Keratinocyte (primary cell): ENCODE data around the gene MAGI1. TPM values are rescaled to one million over a fixed set of nuclear protein-coding genes. Genes with fewer than 3 reads are reported as not detected.

Source experiments
- DNase-seq: peaks from one replicate; pipeline ENCODE4 v3.0.0-alpha.2; 2011; ENCODE audit warnings: low read depth, missing footprints, low spot score
- FAIRE-seq: peaks from 2 replicates; lab custom pipeline; 2011; peaks lifted over from hg19 to GRCh38; lab: Jason Lieb, UNC
- H2AFZ ChIP-seq: 2 replicates; pipeline ENCODE4 v1.6.0; 2012; ENCODE audit warnings: low read length, control low read depth, inconsistent platforms; ENCODE audit not compliant: control insufficient read depth
- H3K27ac ChIP-seq: 2 replicates; pipeline ENCODE4 v1.5.1; 2011; ENCODE audit warnings: low read length; ENCODE audit not compliant: control insufficient read depth, insufficient read depth
- H3K27me3 ChIP-seq: 3 replicates; pipeline ENCODE4 v1.6.0; 2011; ENCODE audit warnings: low read length; ENCODE audit not compliant: control insufficient read depth, insufficient read depth; ENCODE audit errors: extremely low read depth
- H3K36me3 ChIP-seq, 2 experiments: 2 replicates in 1 of 2; 3 replicates in 1 of 2; pipeline ENCODE4 v1.5.1; 2011; ENCODE audit warnings: low read length in 2 of 2, mild to moderate bottlenecking in 1 of 2; ENCODE audit not compliant: control insufficient read depth in 2 of 2, insufficient read depth in 2 of 2; ENCODE audit errors: extremely low read depth in 1 of 2
- H3K4me1 ChIP-seq: 3 replicates; pipeline ENCODE4 v1.5.1; 2011; ENCODE audit warnings: low read length; ENCODE audit not compliant: control insufficient read depth, insufficient read depth; ENCODE audit errors: extremely low read depth
- H3K4me2 ChIP-seq: 3 replicates; pipeline ENCODE4 v1.6.0; 2011; ENCODE audit warnings: low read depth, low read length; ENCODE audit not compliant: control insufficient read depth, insufficient read depth; ENCODE audit errors: extremely low read depth
- H3K4me3 ChIP-seq, 3 experiments: fragments of 200-600 bp in 1 of 3; sonication (generic) in 1 of 3; 2 replicates in 2 of 3; 3 replicates in 1 of 3; pipeline ENCODE4 v1.5.1; 2011 to 2016; ENCODE audit warnings: low read length in 3 of 3, mild to moderate bottlenecking in 3 of 3, control low read depth in 2 of 3, inconsistent platforms in 1 of 3, low read depth in 1 of 3, mixed read lengths in 1 of 3, mixed run types in 1 of 3, moderate library complexity in 1 of 3; ENCODE audit not compliant: control insufficient read depth in 2 of 3, insufficient read depth in 2 of 3; ENCODE audit errors: extremely low read depth in 1 of 3
- H3K79me2 ChIP-seq: 2 replicates; pipeline ENCODE4 v1.6.0; 2012; ENCODE audit warnings: low read length; ENCODE audit not compliant: control insufficient read depth, insufficient read depth
- H3K9ac ChIP-seq: 3 replicates; pipeline ENCODE4 v1.6.0; 2011; ENCODE audit warnings: low read length; ENCODE audit not compliant: control insufficient read depth, insufficient read depth; ENCODE audit errors: extremely low read depth
- H3K9me1 ChIP-seq: 3 replicates; pipeline ENCODE4 v1.6.0; 2011; ENCODE audit warnings: low read length; ENCODE audit not compliant: control insufficient read depth, insufficient read depth; ENCODE audit errors: extremely low read depth
- H3K9me3 ChIP-seq: 2 replicates; pipeline ENCODE4 v1.5.1; 2012; ENCODE audit warnings: low read depth, low read length; ENCODE audit not compliant: control insufficient read depth
- H4K20me1 ChIP-seq: 3 replicates; pipeline ENCODE4 v1.6.0; 2011; ENCODE audit warnings: low read length; ENCODE audit not compliant: control insufficient read depth, insufficient read depth; ENCODE audit errors: extremely low read depth
- CTCF ChIP-seq, 3 experiments: IDR thresholded peaks in 1 of 3; conservative IDR thresholded peaks in 1 of 3; optimal IDR thresholded peaks in 1 of 3; 2 replicates in 2 of 3; 3 replicates in 1 of 3; pipeline versions ENCODE3 to v1.5.1; 2011; ENCODE audit warnings: low read length in 3 of 3, mild to moderate bottlenecking in 3 of 3, moderate library complexity in 2 of 3, control low read depth in 1 of 3, inconsistent platforms in 1 of 3; ENCODE audit not compliant: insufficient read depth in 2 of 3; ENCODE audit errors: extremely low read depth in 1 of 3
- EZH2 ChIP-seq: IDR thresholded peaks from one replicate; pipeline ENCODE4 v1.6.1; 2012; ENCODE audit warnings: inconsistent platforms, mild to moderate bottlenecking, low read length, moderate library complexity
- dilution Hi-C: fragments of 300-500 bp; cut with MboI; formaldehyde crosslinking; loops from one replicate; pipeline ENCODE4 v1.7.0; 2020; ENCODE audit warnings: low sequenced_read_pairs; ENCODE audit not compliant: extremely low pct_ligation_motif_present
- polyA plus RNA-seq, 5 experiments: library from polyadenylated mRNA; depleted of rRNA in 3 of 5; stranded (reverse) in 3 of 5; stranded (forward) in 1 of 5; unstranded in 1 of 5; fragments of >200 nt; gene quantifications; 1 replicate in 1 of 5; 2 replicates in 3 of 5; 3 replicates in 1 of 5; pipeline versions ENCODE4 v1.2.1 to v1.2.3, GENCODE V29; 2011 to 2012; ENCODE audit warnings: missing spikeins in 2 of 5, low read depth in 1 of 5, low replicate concordance in 1 of 5

MAGI1 gene
- polyA plus RNA-seq, 1 donor (not counting 4 experiments of a cell fraction or from before 2014, with no cell fraction given), result 10.9 TPM

GRCh38 chr3:66083096-66083678 lies 44.5 kb upstream of the MAGI1 start:
- TF ChIP-seq CTCF (optimal IDR thresholded peaks at IDR 0.05 in 1 of 3, IDR thresholded peaks at IDR 0.05 in 1 of 3, conservative IDR thresholded peaks at IDR 0.05 in 1 of 3; ENCODE audit: extremely low read depth in 1 of 3, insufficient read depth in 2 of 3, low read length in 3 of 3), result no peak
- no peak for TF ChIP-seq EZH2

DNA sequence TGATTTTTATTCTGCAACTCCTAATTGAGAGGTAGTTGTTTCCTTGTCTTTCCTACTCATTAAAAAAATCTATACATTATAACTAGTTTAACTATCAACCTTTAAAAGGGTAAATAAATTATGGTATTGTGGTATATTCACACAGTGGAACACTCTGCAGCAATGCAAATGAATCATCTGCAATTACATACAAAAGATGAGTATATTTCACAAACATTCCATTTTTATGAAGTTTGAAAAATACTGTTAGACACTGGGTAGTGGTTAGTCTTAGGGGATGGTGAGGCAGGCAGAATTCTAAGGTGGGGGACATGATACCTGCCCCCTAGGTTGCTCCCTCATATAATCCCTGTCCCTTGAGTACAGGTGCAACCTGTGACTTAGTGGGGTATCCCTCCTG lies 44.0 kb upstream of the MAGI1 start:
- no peak for FAIRE-seq
- dilution Hi-C loops, result no loop called here

More at GRCh38 chr3:66083096-66083678, 44.5 kb upstream of the MAGI1 start:
- DNase-seq, result no peak
- Histone ChIP-seq H2AFZ (no peak overlapping the region), H3K4me2 (no peak overlapping the region), H3K4me3 (no peak overlapping the region), H3K79me2 (no peaks in the 10 kb centered on the region), H3K36me3 (no peaks in the 10 kb centered on the region), H3K9me3 (no peaks in the 10 kb centered on the region), H3K4me1 (no peaks in the 10 kb centered on the region), H3K9me1 (no peaks in the 10 kb centered on the region), H3K9ac (no peak overlapping the region), H3K27me3 (no peaks in the 10 kb centered on the region), H4K20me1 (no peaks in the 10 kb centered on the region), H3K27ac (no peak overlapping the region)
- no peak for FAIRE-seq
- dilution Hi-C loops, result no loop called here

More for the DNA sequence above, 44.0 kb upstream of the MAGI1 start:
- TF ChIP-seq CTCF (optimal IDR thresholded peaks at IDR 0.05 in 1 of 3, IDR thresholded peaks at IDR 0.05 in 1 of 3, conservative IDR thresholded peaks at IDR 0.05 in 1 of 3; ENCODE audit: extremely low read depth in 1 of 3, insufficient read depth in 2 of 3, low read length in 3 of 3) (no peak), EZH2 (no peak)
- Histone ChIP-seq H2AFZ (no peak overlapping the region), H3K36me3 (no peaks in the 10 kb centered on the region), H3K4me3 (no peak overlapping the region), H3K9ac (no peak overlapping the region), H3K4me2 (no peak overlapping the region), H3K4me1 (no peaks in the 10 kb centered on the region), H3K27ac (no peak overlapping the region), H3K9me3 (no peaks in the 10 kb centered on the region), H3K9me1 (no peaks in the 10 kb centered on the region), H3K79me2 (no peaks in the 10 kb centered on the region), H3K27me3 (no peaks in the 10 kb centered on the region), H4K20me1 (no peaks in the 10 kb centered on the region)
- no peak for DNase-seq
